Activated CD8-positive, alpha-beta T cell treated with anti-CD3 and anti-CD28 coated beads for 36 hours (primary cell): ENCODE results near the gene TMEM39A. TPM values are rescaled to one million over a fixed set of nuclear protein-coding genes. Genes with fewer than 3 reads are reported as not detected.
A peak's percentile ranks its signal among the peaks of the same experiment; 100 is the strongest.

Experiments
- ATAC-seq: fragments of 200-7000 bp; cut with Tn5 transposase; one replicate; pipeline ENCODE4 v1.10.0; 2021; ENCODE audit warnings: mild to moderate bottlenecking, moderate library complexity
- CTCF ChIA-PET: fragments of 350-600 bp; sonication (Branson Sonifier 250); formaldehyde crosslinking; loops from one replicate; lab custom pipeline; 2021; ENCODE audit warnings: antibody characterized with exemption; lab: Charles Lee
- POLR2A ChIA-PET: fragments of 350-600 bp; sonication (Branson Sonifier 250); formaldehyde crosslinking; loops from one replicate; lab custom pipeline; 2021; ENCODE audit warnings: antibody characterized with exemption; lab: Charles Lee
- DNase-seq: peaks from one replicate; pipeline ENCODE4 v3.0.0-alpha.2; 2020
- H3K27ac Mint-ChIP-seq: one replicate; pipeline ENCODE4 v1.8.0; 2021; ENCODE audit warnings: mild to moderate bottlenecking, mixed read lengths
- H3K27me3 Mint-ChIP-seq: one replicate; pipeline ENCODE4 v1.8.0; 2021; ENCODE audit warnings: mixed read lengths
- H3K36me3 Mint-ChIP-seq: one replicate; pipeline ENCODE4 v1.8.0; 2021; ENCODE audit warnings: low read depth, mixed read lengths
- H3K4me1 Mint-ChIP-seq: one replicate; pipeline ENCODE4 v1.8.0; 2021; ENCODE audit warnings: low read depth, mixed read lengths
- H3K4me3 Mint-ChIP-seq: one replicate; pipeline ENCODE4 v1.8.0; 2021; ENCODE audit warnings: mild to moderate bottlenecking, moderate library complexity, mixed read lengths
- H3K9me3 Mint-ChIP-seq: one replicate; pipeline ENCODE4 v1.8.0; 2021; ENCODE audit warnings: mixed read lengths
- CTCF ChIP-seq: fragments of 200-600 bp; IDR thresholded peaks from one replicate; pipeline ENCODE4 v1.8.0; 2022; ENCODE audit warnings: antibody characterized with exemption, mild to moderate bottlenecking
- intact Hi-C: fragments of 100-400 bp; cut with micrococcal nuclease; formaldehyde crosslinking; loops from one replicate; pipeline ENCODE4 v1.10.0; 2022
- total RNA-seq, 2 experiments: library from RNA; stranded (reverse); gene quantifications; one replicate each; pipeline ENCODE4 v1.2.3, GENCODE V29; 2021

The TMEM39A gene
- total RNA-seq, 2 experiments from 2014 or later = 26.0 to 30.7 TPM

GRCh38 chr3:119506631-119507030 is 43.2 kb upstream of the TMEM39A start:
- POLR2A ChIA-PET = interaction anchor here (1.4 kb wide), 1 partner anchor 149 kb away, joined by 3 read pairs; no protein-coding TSS in a partner anchor

GRCh38 chr3:119500901-119501300 is 37.5 kb upstream of the TMEM39A start:
- H3K27ac Mint-ChIP-seq = peak overlapping the region; percentile 14
- ChIA-PET CTCF (interaction anchor here (1.0 to 1.3 kb wide), 2 partner anchors 30 to 193 kb away, joined by 3 to 4 read pairs; no protein-coding TSS in a partner anchor), POLR2A (interaction anchor here (0.8 kb wide), 1 partner anchor 11 kb away, joined by 3 read pairs; no protein-coding TSS in a partner anchor)

More at GRCh38 chr3:119506631-119507030, 43.2 kb upstream of the TMEM39A start:
- CTCF ChIA-PET = no interaction called here
- H3K4me3 Mint-ChIP-seq = peak overlapping the region; percentile 57
- TF ChIP-seq CTCF = no peak
- intact Hi-C loops = loop anchor here (5.0 kb wide), 1 partner anchor 51 kb away; the partner anchor contains the start of gene CD80
- no peaks in the 10 kb centered on the region for H3K27me3 Mint-ChIP-seq
- peak overlapping the region; percentile 79 for H3K27ac Mint-ChIP-seq
- ATAC-seq (no peak), DNase-seq (no peak)
- H3K9me3 Mint-ChIP-seq = no peaks in the 10 kb centered on the region
- H3K4me1 Mint-ChIP-seq = peaks cover 40% of the 10 kb centered on the region
- peaks cover 58% of the 10 kb centered on the region for H3K36me3 Mint-ChIP-seq

GRCh38 chr3:119500265-119500664 is 36.9 kb upstream of the TMEM39A start:
- CTCF ChIA-PET = interaction anchor here (1.0 to 1.8 kb wide), 4 partner anchors 29 to 194 kb away, joined by 3 to 6 read pairs (median 4); partner anchors contain the start of gene TMEM39A
- peak overlapping the region; percentile 29 for H3K27ac Mint-ChIP-seq
- DNase-seq (no peak), ATAC-seq (no peak)
- intact Hi-C loops = no loop called here
- no peaks in the 10 kb centered on the region for H3K27me3 Mint-ChIP-seq
- POLR2A ChIA-PET = interaction anchor here (1.3 to 3.7 kb wide), 2 partner anchors 15 to 36 kb away, joined by 4 to 29 read pairs; partner anchors contain the start of gene TMEM39A
- H3K36me3 Mint-ChIP-seq = peaks cover 34% of the 10 kb centered on the region
- H3K9me3 Mint-ChIP-seq = no peaks in the 10 kb centered on the region
- peak overlapping the region; percentile 99 for H3K4me3 Mint-ChIP-seq
- no peak for TF ChIP-seq CTCF
- H3K4me1 Mint-ChIP-seq = peaks cover 31% of the 10 kb centered on the region

More at GRCh38 chr3:119500901-119501300, 37.5 kb upstream of the TMEM39A start:
- H3K4me1 Mint-ChIP-seq = peaks cover 34% of the 10 kb centered on the region
- H3K36me3 Mint-ChIP-seq = peaks cover 36% of the 10 kb centered on the region
- DNase-seq = no peak
- TF ChIP-seq CTCF = no peak
- no peaks in the 10 kb centered on the region for H3K9me3 Mint-ChIP-seq
- H3K4me3 Mint-ChIP-seq = peak overlapping the region; percentile 99
- no peaks in the 10 kb centered on the region for H3K27me3 Mint-ChIP-seq
- no peak for ATAC-seq
- intact Hi-C loops = no loop called here

GRCh38 chr3:119498186-119499011 is 35.0 kb upstream of the TMEM39A start, which contains the start of gene TIMMDC1:
Gene TIMMDC1, plus strand, starts transcription at chr3:119498547. Its CDS starts 187 bp downstream, at chr3:119498734.
- intact Hi-C loops = loop anchor here (5.0 kb wide), 1 partner anchor 36 kb away; the partner anchor contains the start of gene TMEM39A
- peak; percentile 98 for DNase-seq
- H3K9me3 Mint-ChIP-seq = no peaks in the 10 kb centered on the region
- H3K36me3 Mint-ChIP-seq = peaks cover 23% of the 10 kb centered on the region
- H3K4me1 Mint-ChIP-seq = peaks cover 37% of the 10 kb centered on the region
- H3K27ac Mint-ChIP-seq = peak within 1 kb of the TSS; percentile 96
- H3K4me3 Mint-ChIP-seq = peak within 1 kb of the TSS; percentile 99
- no peaks in the 10 kb centered on the region for H3K27me3 Mint-ChIP-seq
- POLR2A ChIA-PET = interaction anchor here (0.6 to 3.7 kb wide), 18 partner anchors 8 to 437 kb away, joined by 3 to 29 read pairs (median 4); partner anchors contain the start of genes ARHGAP31, CD80, COX17 and POGLUT1
- ATAC-seq = peak; percentile 99
- CTCF ChIA-PET = interaction anchor here (0.7 to 1.8 kb wide), 4 partner anchors 10 to 183 kb away, joined by 3 to 6 read pairs (median 4); partner anchors contain the start of gene TMEM39A
- TF ChIP-seq CTCF = no peak
